Activated T-cell treated with anti-CD3 and anti-CD28 coated beads, Interleukin-2, amount 50 U/mL, for 4 hours (primary cell): ENCODE measurements around the gene PAFAH2. TPM values are rescaled to one million over a fixed set of nuclear protein-coding genes. Genes with fewer than 3 reads are reported as not detected.
"Not testable (repeated sequence)": the region's sequence is repeated elsewhere in the genome, so short reads cannot be mapped to it uniquely, and the experiment has no call there.

Experiments used
- ATAC-seq, 2 donors: fragments of 200-7000 bp; cut with Tn5 transposase; one replicate each; pipeline ENCODE4 v1.10.0; 2021
- DNase-seq: peaks from one replicate; pipeline ENCODE4 v3.0.0-alpha.2; 2020
- H3K27me3 Mint-ChIP-seq: one replicate; pipeline ENCODE4 v1.8.0; 2021; ENCODE audit warnings: low read depth, mixed read lengths
- H3K36me3 Mint-ChIP-seq: one replicate; pipeline ENCODE4 v1.8.0; 2022; ENCODE audit warnings: mixed read lengths; ENCODE audit not compliant: insufficient read depth
- H3K4me1 Mint-ChIP-seq: one replicate; pipeline ENCODE4 v1.8.0; 2021; ENCODE audit warnings: low read depth, mixed read lengths
- H3K4me3 Mint-ChIP-seq: one replicate; pipeline ENCODE4 v1.8.0; 2021; ENCODE audit warnings: mild to moderate bottlenecking, moderate library complexity, mixed read lengths
- H3K9me3 Mint-ChIP-seq: one replicate; pipeline ENCODE4 v1.8.0; 2021; ENCODE audit warnings: mixed read lengths
- total RNA-seq, 3 donors: library from RNA; stranded (reverse); gene quantifications; one replicate each; pipeline ENCODE4 v1.2.1, GENCODE V29; 2021

PAFAH2 gene
- total RNA-seq, 3 donors from 2014 or later, result 7.1 to 10.4 (median 8.3) TPM

DNA sequence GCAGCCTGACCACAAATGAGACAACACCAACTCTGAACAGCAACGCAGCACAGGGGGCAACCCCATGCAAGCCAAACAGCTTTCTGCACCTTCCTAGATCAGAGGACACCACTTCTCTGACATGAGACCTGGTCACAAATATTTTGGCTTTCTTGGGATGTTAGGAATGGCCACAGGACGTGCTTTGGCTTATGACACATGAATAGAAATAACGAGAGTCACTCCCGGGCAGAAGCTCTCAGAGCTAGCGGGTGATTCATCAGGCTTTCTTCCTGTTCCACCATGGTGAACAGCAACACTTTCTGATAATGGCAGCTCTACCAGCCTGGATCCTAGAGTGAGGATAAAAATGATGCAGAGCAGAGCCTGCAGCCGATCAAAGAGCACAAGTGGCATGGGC, 39.4 kb downstream of the PAFAH2 start:
- Mint-ChIP-seq H3K27me3 (no peaks in the 10 kb centered on the region), H3K4me1 (no peaks in the 10 kb centered on the region), H3K36me3 (peaks cover 40% of the 10 kb centered on the region), H3K9me3 (peaks cover 3% of the 10 kb centered on the region), H3K4me3 (no peak overlapping the region)
- ATAC-seq (no peak), DNase-seq (no peak)

GRCh38 chr1:25955553-25955952, 42.3 kb downstream of the PAFAH2 start:
- Mint-ChIP-seq H3K36me3 (peaks cover 23% of the 10 kb centered on the region), H3K4me3 (no peak overlapping the region), H3K9me3 (peaks cover 3% of the 10 kb centered on the region), H3K4me1 (no peaks in the 10 kb centered on the region), H3K27me3 (no peaks in the 10 kb centered on the region)
- no peak for DNase-seq
- no peak for ATAC-seq

- no peak for ATAC-seq
These were observed 43.5 kb downstream of the PAFAH2 start for GRCh38 chr1:25954282-25954938.

GRCh38 chr1:25952841-25953401, 44.9 kb downstream of the PAFAH2 start:
- Mint-ChIP-seq H3K27me3 (no peaks in the 10 kb centered on the region), H3K4me1 (no peaks in the 10 kb centered on the region), H3K36me3 (peaks cover 5% of the 10 kb centered on the region), H3K9me3 (no peaks in the 10 kb centered on the region), H3K4me3 (no peak overlapping the region)
- DNase-seq, result no peak
- ATAC-seq, result no peak

More at GRCh38 chr1:25954282-25954938, 43.5 kb downstream of the PAFAH2 start:
- no peak for DNase-seq
- Mint-ChIP-seq H3K36me3 (peaks cover 13% of the 10 kb centered on the region), H3K27me3 (no peaks in the 10 kb centered on the region), H3K4me1 (no peaks in the 10 kb centered on the region), H3K4me3 (no peak overlapping the region), H3K9me3 (peaks cover 3% of the 10 kb centered on the region)

GRCh38 chr1:25948641-25949040, 49.2 kb downstream of the PAFAH2 start:
- H3K4me1 Mint-ChIP-seq, result no peaks in the 10 kb centered on the region
- no peaks in the 10 kb centered on the region for H3K36me3 Mint-ChIP-seq
- H3K9me3 Mint-ChIP-seq, result peaks cover 2% of the 10 kb centered on the region
- ATAC-seq (no peak), DNase-seq (no peak)
- H3K27me3 Mint-ChIP-seq, result no peaks in the 10 kb centered on the region
- H3K4me3 Mint-ChIP-seq, result no peak overlapping the region

DNA sequence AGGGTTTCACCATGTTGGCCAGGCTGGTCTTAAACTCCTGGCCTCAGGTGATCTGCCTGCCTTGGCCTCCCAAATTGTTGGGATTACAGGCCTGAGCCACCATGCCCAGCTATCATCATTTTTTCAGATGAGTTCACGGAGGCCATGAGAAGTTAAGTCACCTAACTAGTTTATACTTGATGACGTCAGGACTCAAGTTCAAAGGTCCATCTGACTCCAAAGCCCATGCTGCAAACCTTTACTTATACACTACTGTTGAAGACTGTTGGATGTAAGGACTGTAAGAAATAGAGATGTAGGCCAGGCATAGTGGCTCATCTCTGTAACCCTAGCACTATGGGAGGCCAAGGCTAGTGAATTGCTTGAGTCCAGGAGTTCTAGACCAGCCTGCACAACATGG, 50.8 kb downstream of the PAFAH2 start:
- ATAC-seq, result no peak
- Mint-ChIP-seq H3K9me3 (peaks cover 11% of the 10 kb centered on the region), H3K4me3 (no peak overlapping the region), H3K27me3 (no peaks in the 10 kb centered on the region), H3K36me3 (no peaks in the 10 kb centered on the region), H3K4me1 (no peaks in the 10 kb centered on the region)
- DNase-seq, result no peak

DNA sequence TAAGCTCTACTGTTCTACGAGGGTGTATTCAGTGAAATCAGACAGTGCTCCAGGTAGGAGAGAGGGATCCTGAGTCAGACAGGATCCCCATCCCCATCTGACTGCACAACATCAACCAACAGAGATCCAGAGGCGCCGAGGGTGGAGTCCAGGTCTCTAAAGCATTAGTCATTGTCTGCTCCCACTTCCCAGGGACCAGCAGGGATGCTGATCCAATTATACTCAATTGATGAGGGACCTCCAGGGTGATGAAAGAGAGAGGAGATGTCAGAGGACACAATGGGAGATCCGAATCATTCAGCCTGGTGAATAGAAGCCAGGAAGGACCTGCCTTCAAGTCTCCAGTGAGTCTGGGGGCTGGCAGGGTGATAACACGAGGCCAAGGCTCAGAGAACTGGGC, 52.1 kb downstream of the PAFAH2 start:
- DNase-seq (no peak), ATAC-seq (no peak)
- Mint-ChIP-seq H3K4me3 (no peak overlapping the region), H3K4me1 (no peaks in the 10 kb centered on the region), H3K36me3 (no peaks in the 10 kb centered on the region), H3K9me3 (peaks cover 11% of the 10 kb centered on the region), H3K27me3 (no peaks in the 10 kb centered on the region)

GRCh38 chr1:25944986-25945385, 52.9 kb downstream of the PAFAH2 start:
- Mint-ChIP-seq H3K4me3 (no peak overlapping the region), H3K36me3 (no peaks in the 10 kb centered on the region), H3K27me3 (no peaks in the 10 kb centered on the region), H3K4me1 (no peaks in the 10 kb centered on the region), H3K9me3 (peaks cover 11% of the 10 kb centered on the region)
- DNase-seq (no peak), ATAC-seq (no peak)

DNA sequence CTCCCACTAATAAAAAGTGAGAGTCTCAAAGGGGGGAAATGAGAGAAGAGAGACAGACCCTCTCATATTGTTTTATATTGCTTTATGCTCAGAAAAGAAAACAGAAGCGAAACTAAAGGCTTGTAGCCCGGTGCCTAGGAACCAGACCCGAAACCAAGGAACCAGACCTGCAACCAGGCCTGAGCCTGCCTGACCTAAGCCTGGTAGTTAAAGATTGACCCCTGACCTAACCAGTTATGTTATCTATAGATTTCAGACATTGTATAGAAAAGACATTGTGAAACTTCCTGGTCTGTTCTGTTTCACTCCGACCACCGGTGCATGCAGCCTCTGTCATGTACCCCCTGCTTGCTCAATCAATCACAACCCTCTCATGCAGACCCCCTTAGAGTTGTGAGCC, 54.4 kb downstream of the PAFAH2 start:
- not testable (repeated sequence) for ATAC-seq, H3K4me3 Mint-ChIP-seq, H3K4me1 Mint-ChIP-seq, DNase-seq, H3K36me3 Mint-ChIP-seq, H3K27me3 Mint-ChIP-seq
- H3K9me3 Mint-ChIP-seq, result peaks cover 11% of the 10 kb centered on the region

DNA sequence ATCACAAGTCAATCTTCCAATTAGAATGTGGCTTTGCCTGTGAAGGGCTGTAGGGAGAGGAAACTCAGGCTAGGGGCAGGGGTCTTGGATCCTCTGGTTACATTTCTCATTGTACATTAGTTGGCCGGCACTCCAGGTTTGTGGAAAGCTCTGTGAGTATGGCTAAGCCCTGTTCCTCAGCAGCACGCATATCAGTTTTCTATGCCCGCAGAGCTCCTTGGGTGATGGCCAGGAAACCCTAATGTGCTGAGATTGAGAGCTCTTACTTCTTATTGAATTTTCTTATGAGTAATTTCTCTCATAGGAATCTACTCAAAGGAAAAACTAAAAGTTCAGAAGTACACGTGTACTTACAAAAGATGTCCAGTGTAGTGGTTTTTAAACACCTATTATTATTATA, 60.9 kb downstream of the PAFAH2 start:
- Mint-ChIP-seq H3K4me3 (no peak overlapping the region), H3K4me1 (peaks cover 2% of the 10 kb centered on the region), H3K27me3 (no peaks in the 10 kb centered on the region), H3K36me3 (no peaks in the 10 kb centered on the region), H3K9me3 (no peaks in the 10 kb centered on the region)
- no peak for DNase-seq
- no peak for ATAC-seq

DNA sequence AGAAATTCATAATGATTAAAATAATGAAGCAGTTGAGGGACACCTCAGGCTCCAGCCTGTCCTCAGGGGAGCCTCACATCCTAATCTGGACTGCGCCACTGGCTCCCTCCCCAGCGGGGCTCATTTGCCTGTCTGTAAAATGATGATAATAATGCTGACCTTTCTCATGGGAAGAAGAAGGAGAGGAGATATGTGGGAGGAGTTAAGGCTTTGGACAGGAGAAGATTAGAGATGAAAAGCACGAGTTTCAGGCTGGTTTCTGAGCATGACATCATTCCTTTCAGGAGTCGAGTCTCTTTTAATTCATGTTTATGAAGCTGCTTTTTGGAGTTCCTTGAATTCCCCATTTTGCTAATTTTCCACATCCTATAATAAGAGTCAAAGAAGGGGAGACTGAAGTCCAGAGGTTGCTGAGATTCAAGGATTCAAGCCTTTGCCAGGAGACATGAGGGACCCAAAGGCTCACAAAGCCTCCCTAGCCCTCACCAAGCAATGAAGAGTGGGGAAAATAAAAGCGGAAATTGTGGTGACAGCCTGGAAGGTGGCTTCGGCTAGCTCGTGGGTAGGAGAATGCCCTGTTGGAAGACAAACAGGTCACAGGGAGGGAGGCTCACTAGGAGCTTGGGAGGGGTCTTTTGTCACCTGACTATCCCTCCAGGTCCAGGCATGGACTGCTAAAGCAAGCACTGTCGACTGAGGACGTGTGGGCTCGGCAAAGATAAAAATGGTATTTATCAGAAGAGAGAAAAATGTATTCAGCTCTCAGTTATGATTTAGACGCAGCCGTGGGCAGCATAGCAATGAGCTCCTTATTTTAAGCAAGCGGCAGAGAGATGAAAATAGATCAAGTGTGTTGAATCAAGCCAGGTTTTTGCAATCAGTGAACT, 64.1 kb downstream of the PAFAH2 start:
- no peak for ATAC-seq
- Mint-ChIP-seq H3K27me3 (no peaks in the 10 kb centered on the region), H3K4me3 (no peak overlapping the region), H3K9me3 (no peaks in the 10 kb centered on the region), H3K4me1 (peaks cover 2% of the 10 kb centered on the region), H3K36me3 (no peaks in the 10 kb centered on the region)
- DNase-seq, result no peak

GRCh38 chr1:25932811-25933400, 65.0 kb downstream of the PAFAH2 start:
- DNase-seq, ATAC-seq, H3K4me3 Mint-ChIP-seq, H3K4me1 Mint-ChIP-seq, H3K36me3 Mint-ChIP-seq, H3K27me3 Mint-ChIP-seq, H3K9me3 Mint-ChIP-seq: not testable (repeated sequence)

DNA sequence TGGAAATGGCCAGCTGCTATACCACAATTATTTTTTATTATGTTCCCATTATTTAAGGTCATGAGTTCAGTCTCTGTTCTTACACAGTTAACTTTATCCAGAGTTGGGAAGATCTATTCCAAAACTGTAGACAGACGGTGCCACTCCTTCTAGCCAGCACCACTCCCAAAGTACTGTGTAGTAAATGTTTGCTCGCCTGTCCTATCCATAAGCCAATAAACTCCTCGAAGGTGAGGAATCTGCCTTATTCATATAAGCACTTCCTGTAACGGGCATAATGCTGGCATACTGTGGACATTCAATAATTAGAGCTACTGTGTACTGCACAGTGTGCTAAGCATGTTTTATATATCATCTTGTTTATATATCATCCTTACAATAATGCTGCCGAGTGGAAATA, 65.5 kb downstream of the PAFAH2 start:
- Mint-ChIP-seq H3K4me1 (peaks cover 2% of the 10 kb centered on the region), H3K9me3 (no peaks in the 10 kb centered on the region), H3K36me3 (no peaks in the 10 kb centered on the region), H3K4me3 (no peak overlapping the region), H3K27me3 (no peaks in the 10 kb centered on the region)
- no peak for ATAC-seq
- no peak for DNase-seq

DNA sequence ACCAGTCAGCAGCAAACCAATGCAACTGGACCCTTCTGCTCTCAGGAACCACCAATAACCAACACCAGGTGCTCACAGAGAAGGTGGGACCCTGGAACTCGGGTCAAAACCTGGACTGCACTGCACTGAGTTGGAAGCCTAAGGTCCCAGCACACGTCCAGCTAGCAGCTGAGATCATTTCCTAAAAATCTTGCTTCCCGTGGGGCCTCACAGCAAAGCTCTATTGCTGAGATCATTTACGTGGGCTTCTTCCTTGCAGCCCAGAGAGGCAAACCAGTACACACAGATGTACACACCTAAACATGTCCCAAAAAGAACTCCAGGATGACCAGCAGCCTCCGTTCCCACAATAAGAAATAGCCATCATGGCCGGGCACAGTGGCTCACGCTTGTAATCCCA, 68.8 kb downstream of the PAFAH2 start:
- Mint-ChIP-seq H3K4me1 (peaks cover 2% of the 10 kb centered on the region), H3K4me3 (no peak overlapping the region), H3K36me3 (no peaks in the 10 kb centered on the region), H3K27me3 (no peaks in the 10 kb centered on the region), H3K9me3 (no peaks in the 10 kb centered on the region)
- ATAC-seq (no peak), DNase-seq (no peak)
